ENCODE data around the gene ARMC10. TPM values are rescaled to one million over a fixed set of nuclear protein-coding genes. Genes with fewer than 3 reads are reported as not detected.
"Not testable (repeated sequence)": the region's sequence is repeated elsewhere in the genome, so short reads cannot be mapped to it uniquely, and the experiment has no call there.

ARMC10 gene
- total and polyA plus RNA-seq, 4 donors = 14.6 to 20.1 (median 18.8) TPM

GRCh38 chr7:103082497-103082896, 7.6 kb downstream of the ARMC10 start:
- no peak for TF ChIP-seq SP1 (IDR thresholded peaks at IDR 0.05)
- TF ChIP-seq, protein P1, sequence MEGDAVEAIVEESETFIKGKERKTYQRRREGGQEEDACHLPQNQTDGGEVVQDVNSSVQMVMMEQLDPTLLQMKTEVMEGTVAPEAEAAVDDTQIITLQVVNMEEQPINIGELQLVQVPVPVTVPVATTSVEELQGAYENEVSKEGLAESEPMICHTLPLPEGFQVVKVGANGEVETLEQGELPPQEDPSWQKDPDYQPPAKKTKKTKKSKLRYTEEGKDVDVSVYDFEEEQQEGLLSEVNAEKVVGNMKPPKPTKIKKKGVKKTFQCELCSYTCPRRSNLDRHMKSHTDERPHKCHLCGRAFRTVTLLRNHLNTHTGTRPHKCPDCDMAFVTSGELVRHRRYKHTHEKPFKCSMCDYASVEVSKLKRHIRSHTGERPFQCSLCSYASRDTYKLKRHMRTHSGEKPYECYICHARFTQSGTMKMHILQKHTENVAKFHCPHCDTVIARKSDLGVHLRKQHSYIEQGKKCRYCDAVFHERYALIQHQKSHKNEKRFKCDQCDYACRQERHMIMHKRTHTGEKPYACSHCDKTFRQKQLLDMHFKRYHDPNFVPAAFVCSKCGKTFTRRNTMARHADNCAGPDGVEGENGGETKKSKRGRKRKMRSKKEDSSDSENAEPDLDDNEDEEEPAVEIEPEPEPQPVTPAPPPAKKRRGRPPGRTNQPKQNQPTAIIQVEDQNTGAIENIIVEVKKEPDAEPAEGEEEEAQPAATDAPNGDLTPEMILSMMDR (IDR thresholded peaks at IDR 0.05; ENCODE audit: low read depth, low read length, missing input control) = no peak

GRCh38 chr7:103083210-103083609, 8.3 kb downstream of the ARMC10 start:
- WGBS = 97% methylated on average over 3 of the region's 3 CpGs
- no peaks in the 10 kb centered on the region for H3K27me3 ChIP-seq (ENCODE audit: control insufficient read depth in 4 of 4, insufficient read depth in 4 of 4, low read length in 3 of 4)
- H3K27ac ChIP-seq (ENCODE audit: low read depth in 1 of 2, low read length in 2 of 2) = no peak overlapping the region
- no peaks in the 10 kb centered on the region for H3K4me1 ChIP-seq (ENCODE audit: control insufficient read depth in 4 of 4, insufficient read depth in 4 of 4, low read length in 3 of 4)
- TF ChIP-seq YY1 (IDR thresholded peaks at IDR 0.05) = no peak
- TF ChIP-seq RAD21 (IDR thresholded peaks at IDR 0.05) = no peak
- no peak for TF ChIP-seq SP1 (IDR thresholded peaks at IDR 0.05)
- TF ChIP-seq FOXA2 (IDR thresholded peaks at IDR 0.05) = no peak
- TF ChIP-seq HNF4A (conservative IDR thresholded peaks at IDR 0.05) = no peak
- TF ChIP-seq HNF4G (IDR thresholded peaks at IDR 0.05) = no peak
- TF ChIP-seq GABPA (IDR thresholded peaks at IDR 0.05 in 1 of 2, conservative IDR thresholded peaks at IDR 0.05 in 1 of 2) = no peak
- TF ChIP-seq FOXA1 (IDR thresholded peaks at IDR 0.05) = no peak
- TF ChIP-seq, protein P2, sequence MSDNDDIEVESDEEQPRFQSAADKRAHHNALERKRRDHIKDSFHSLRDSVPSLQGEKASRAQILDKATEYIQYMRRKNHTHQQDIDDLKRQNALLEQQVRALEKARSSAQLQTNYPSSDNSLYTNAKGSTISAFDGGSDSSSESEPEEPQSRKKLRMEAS (IDR thresholded peaks at IDR 0.05) = no peak
- TF ChIP-seq, protein P3, sequence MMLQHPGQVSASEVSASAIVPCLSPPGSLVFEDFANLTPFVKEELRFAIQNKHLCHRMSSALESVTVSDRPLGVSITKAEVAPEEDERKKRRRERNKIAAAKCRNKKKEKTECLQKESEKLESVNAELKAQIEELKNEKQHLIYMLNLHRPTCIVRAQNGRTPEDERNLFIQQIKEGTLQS (IDR thresholded peaks at IDR 0.05) = no peak
- no peak for TF ChIP-seq ZBTB33 (IDR thresholded peaks at IDR 0.05)
- no peak for TF ChIP-seq EGR1 (IDR thresholded peaks at IDR 0.05; ENCODE audit: low read depth in 2 of 2)
- TF ChIP-seq, protein P4, sequence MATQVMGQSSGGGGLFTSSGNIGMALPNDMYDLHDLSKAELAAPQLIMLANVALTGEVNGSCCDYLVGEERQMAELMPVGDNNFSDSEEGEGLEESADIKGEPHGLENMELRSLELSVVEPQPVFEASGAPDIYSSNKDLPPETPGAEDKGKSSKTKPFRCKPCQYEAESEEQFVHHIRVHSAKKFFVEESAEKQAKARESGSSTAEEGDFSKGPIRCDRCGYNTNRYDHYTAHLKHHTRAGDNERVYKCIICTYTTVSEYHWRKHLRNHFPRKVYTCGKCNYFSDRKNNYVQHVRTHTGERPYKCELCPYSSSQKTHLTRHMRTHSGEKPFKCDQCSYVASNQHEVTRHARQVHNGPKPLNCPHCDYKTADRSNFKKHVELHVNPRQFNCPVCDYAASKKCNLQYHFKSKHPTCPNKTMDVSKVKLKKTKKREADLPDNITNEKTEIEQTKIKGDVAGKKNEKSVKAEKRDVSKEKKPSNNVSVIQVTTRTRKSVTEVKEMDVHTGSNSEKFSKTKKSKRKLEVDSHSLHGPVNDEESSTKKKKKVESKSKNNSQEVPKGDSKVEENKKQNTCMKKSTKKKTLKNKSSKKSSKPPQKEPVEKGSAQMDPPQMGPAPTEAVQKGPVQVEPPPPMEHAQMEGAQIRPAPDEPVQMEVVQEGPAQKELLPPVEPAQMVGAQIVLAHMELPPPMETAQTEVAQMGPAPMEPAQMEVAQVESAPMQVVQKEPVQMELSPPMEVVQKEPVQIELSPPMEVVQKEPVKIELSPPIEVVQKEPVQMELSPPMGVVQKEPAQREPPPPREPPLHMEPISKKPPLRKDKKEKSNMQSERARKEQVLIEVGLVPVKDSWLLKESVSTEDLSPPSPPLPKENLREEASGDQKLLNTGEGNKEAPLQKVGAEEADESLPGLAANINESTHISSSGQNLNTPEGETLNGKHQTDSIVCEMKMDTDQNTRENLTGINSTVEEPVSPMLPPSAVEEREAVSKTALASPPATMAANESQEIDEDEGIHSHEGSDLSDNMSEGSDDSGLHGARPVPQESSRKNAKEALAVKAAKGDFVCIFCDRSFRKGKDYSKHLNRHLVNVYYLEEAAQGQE (IDR thresholded peaks at IDR 0.05) = no peak
- no peak for TF ChIP-seq TAF1 (conservative IDR thresholded peaks at IDR 0.05)
- TF ChIP-seq RXRA (IDR thresholded peaks at IDR 0.05) = no peak
- TF ChIP-seq, protein P1 (IDR thresholded peaks at IDR 0.05; ENCODE audit: low read depth, low read length, missing input control) = no peak
- no peak for TF ChIP-seq NR2F2 (IDR thresholded peaks at IDR 0.05)
- H3K36me3 ChIP-seq (ENCODE audit: control insufficient read depth in 4 of 4, insufficient read depth in 3 of 4, low read depth in 1 of 4, low read length in 3 of 4) = peaks cover 5 to 25% (median 19%) of the 10 kb centered on the region in 4 donors
- DNase-seq (ENCODE audit: low spot score) = no peak
- no peaks in the 10 kb centered on the region for H3K9me3 ChIP-seq (ENCODE audit: control insufficient read depth in 4 of 4, low read length in 3 of 4)
- H3K4me3 ChIP-seq (ENCODE audit: low read depth in 1 of 3, low read length in 3 of 3) = no peak overlapping the region
- H3K9ac ChIP-seq (ENCODE audit: low read depth in 1 of 2, low read length in 2 of 2) = no peak overlapping the region

More at GRCh38 chr7:103082497-103082896, 7.6 kb downstream of the ARMC10 start:
- H3K9ac ChIP-seq (ENCODE audit: low read depth in 1 of 2, low read length in 2 of 2) = no peak overlapping the region
- no peaks in the 10 kb centered on the region for H3K27me3 ChIP-seq (ENCODE audit: control insufficient read depth in 4 of 4, insufficient read depth in 4 of 4, low read length in 3 of 4)
- no peaks in the 10 kb centered on the region for H3K9me3 ChIP-seq (ENCODE audit: control insufficient read depth in 4 of 4, low read length in 3 of 4)
- no peaks in the 10 kb centered on the region for H3K4me1 ChIP-seq (ENCODE audit: control insufficient read depth in 4 of 4, insufficient read depth in 4 of 4, low read length in 3 of 4)
- WGBS = 98% methylated on average over 1 of the region's 1 CpG
- no peak overlapping the region for H3K4me3 ChIP-seq (ENCODE audit: low read depth in 1 of 3, low read length in 3 of 3)
- no peak for DNase-seq (ENCODE audit: low spot score)
- peaks cover 5 to 24% (median 17%) of the 10 kb centered on the region in 4 donors for H3K36me3 ChIP-seq (ENCODE audit: control insufficient read depth in 4 of 4, insufficient read depth in 3 of 4, low read depth in 1 of 4, low read length in 3 of 4)
- H3K27ac ChIP-seq (ENCODE audit: low read depth in 1 of 2, low read length in 2 of 2) = no peak overlapping the region

- H3K4me1 ChIP-seq (ENCODE audit: control insufficient read depth in 4 of 4, insufficient read depth in 4 of 4, low read length in 3 of 4); H3K27me3 ChIP-seq (ENCODE audit: control insufficient read depth in 4 of 4, insufficient read depth in 4 of 4, low read length in 3 of 4); H3K9ac ChIP-seq (ENCODE audit: low read depth in 1 of 2, low read length in 2 of 2); DNase-seq (ENCODE audit: low spot score); H3K4me3 ChIP-seq (ENCODE audit: low read depth in 1 of 3, low read length in 3 of 3); H3K9me3 ChIP-seq (ENCODE audit: control insufficient read depth in 4 of 4, low read length in 3 of 4); H3K27ac ChIP-seq (ENCODE audit: low read depth in 1 of 2, low read length in 2 of 2): not testable (repeated sequence)
- peaks cover 0 to 22% (median 11%) of the 10 kb centered on the region in 4 donors for H3K36me3 ChIP-seq (ENCODE audit: control insufficient read depth in 4 of 4, insufficient read depth in 3 of 4, low read depth in 1 of 4, low read length in 3 of 4)
- 70% methylated on average over 4 of the region's 4 CpGs for WGBS
Measured at GRCh38 chr7:103092321-103092720, 17.4 kb downstream of the ARMC10 start.

All from liver (tissue), 9 donors.